ENCODE results near the gene JCAD. TPM values are rescaled to one million over a fixed set of nuclear protein-coding genes. Genes with fewer than 3 reads are reported as not detected.
"Not testable (repeated sequence)": the region's sequence is repeated elsewhere in the genome, so short reads cannot be mapped to it uniquely, and the experiment has no call there.

Gene JCAD
- total RNA-seq, 1 experiment from 2014 or later: 20.9 TPM

DNA sequence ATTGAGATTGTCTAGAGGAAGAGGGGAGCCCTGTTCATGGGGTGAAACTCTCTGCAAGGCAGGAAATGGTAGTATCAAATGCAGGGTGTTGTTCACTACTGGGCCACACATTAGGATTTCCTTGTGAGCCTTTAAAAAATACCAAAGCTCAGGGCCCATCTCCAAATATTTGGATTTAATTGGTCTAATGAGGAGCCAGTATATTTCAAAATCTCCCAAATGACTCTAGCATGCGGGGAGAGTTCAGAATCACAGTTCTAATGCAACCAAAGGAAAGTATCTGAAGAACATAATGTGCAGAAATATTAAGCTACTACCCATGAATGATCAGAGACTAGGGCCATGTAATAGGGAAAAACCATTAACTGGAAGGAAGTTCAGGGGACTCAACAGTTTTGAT is 27.3 kb downstream of the JCAD start:
- DNase-seq (ENCODE audit: low read depth): no peak
- in situ Hi-C loops (cut with HindIII; ENCODE audit: low pct_unique_long_range_greater_than_20kb, low sequenced_read_pairs): no loop called here

- DNase-seq (ENCODE audit: low read depth): no peak
- in situ Hi-C loops (cut with HindIII; ENCODE audit: low pct_unique_long_range_greater_than_20kb, low sequenced_read_pairs): no loop called here
Measured at GRCh38 chr10:30029872-30030256, 29.5 kb downstream of the JCAD start.

DNA sequence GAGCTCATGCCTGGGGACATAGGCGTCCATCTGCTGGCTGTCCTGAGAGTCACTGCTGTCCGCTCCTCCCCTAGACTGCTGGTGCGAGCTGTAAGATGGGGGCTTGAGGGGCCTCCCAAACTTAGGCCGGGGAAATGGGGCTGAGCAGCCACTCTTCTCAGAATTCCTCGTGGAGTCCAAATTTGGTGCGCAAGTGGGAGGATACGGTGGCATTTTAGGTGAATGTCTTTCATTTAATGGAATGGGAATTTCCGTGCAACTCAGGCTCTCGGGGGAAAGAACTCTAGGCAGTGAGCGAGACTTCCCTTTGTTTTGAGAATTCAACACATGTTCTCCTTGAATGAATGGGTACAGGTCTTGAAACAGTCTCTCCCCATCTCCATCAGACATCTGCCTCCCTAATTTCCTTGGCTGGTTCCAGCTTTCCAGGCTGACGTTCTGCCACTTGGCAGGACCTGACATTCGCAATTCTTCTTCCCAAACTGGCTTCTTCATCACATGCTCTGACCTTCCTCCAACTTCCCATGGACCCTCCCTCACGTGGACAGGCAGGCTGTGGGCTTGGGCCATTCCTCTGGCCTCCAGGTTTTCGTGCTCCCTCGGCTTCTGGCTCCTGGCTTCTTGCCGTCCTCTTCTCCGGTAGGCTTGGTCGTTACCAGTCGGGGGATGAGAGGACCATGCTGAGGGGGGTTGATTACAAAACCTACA is 30.1 kb downstream of the JCAD start:
- DNase-seq (ENCODE audit: low read depth): no peak
- in situ Hi-C loops (cut with HindIII; ENCODE audit: low pct_unique_long_range_greater_than_20kb, low sequenced_read_pairs): no loop called here

DNA sequence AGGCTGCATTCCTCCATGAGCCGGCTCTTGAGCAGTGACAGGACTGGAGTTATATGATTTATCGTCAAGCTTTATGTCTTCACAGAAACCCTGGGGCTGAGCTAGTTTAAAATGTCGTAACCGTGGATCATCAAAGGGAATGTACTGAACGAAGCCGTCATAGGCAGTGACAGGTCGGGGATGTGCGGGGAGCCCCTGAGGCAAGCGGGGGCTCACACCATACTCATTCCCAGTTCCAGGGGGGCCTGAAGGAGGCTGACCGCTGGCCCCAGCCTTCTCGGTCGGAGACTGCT is 30.7 kb downstream of the JCAD start:
- in situ Hi-C loops (cut with HindIII; ENCODE audit: low pct_unique_long_range_greater_than_20kb, low sequenced_read_pairs): no loop called here
- no peak for DNase-seq (ENCODE audit: low read depth)

DNA sequence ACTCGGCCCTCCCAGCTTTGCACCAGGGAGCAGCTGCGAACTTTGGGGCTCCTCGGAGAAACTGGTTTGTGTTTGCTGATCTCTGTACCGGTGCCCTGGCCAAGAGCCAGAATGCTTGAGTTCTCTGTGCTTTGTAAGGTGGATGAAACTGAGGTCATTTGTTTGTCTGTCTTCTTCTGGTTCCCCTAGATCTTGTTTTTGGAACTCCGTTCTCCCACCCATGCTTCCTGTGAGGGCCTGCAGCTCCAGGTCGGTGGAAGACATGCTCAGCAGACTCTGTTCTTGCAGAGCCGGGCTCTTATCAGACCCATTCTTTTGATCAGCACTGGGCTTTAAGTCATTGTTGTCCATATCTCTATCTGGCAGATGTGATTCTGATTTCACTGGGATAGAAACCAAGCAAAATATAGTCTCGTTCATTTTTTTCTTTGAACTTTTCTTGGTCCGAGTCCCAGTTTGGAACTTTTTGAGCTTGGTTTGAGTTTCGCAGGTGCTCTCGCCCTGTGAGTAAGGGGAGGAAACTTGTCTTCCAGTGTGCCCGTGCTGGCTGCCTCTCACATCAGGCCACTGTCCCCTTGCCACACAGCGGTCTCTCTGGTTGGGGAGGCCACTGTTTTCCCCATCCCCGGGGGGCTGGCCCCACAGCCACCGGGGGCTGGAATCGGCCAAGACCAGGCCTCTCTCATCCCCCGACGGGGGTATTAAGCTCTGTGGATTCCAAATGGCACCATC is 31.2 kb downstream of the JCAD start:
- no peak for DNase-seq (ENCODE audit: low read depth)
- in situ Hi-C loops (cut with HindIII; ENCODE audit: low pct_unique_long_range_greater_than_20kb, low sequenced_read_pairs): no loop called here

- no peak for DNase-seq (ENCODE audit: low read depth)
- in situ Hi-C loops (cut with HindIII; ENCODE audit: low pct_unique_long_range_greater_than_20kb, low sequenced_read_pairs): no loop called here
Measured at GRCh38 chr10:30027057-30028005, 32.1 kb downstream of the JCAD start.

GRCh38 chr10:30026578-30026977 is 32.8 kb downstream of the JCAD start:
- in situ Hi-C loops (cut with HindIII; ENCODE audit: low pct_unique_long_range_greater_than_20kb, low sequenced_read_pairs): no loop called here
- no peak for DNase-seq (ENCODE audit: low read depth)

GRCh38 chr10:30026080-30026479 is 33.3 kb downstream of the JCAD start:
- no peak for DNase-seq (ENCODE audit: low read depth)
- in situ Hi-C loops (cut with HindIII; ENCODE audit: low pct_unique_long_range_greater_than_20kb, low sequenced_read_pairs): no loop called here

DNA sequence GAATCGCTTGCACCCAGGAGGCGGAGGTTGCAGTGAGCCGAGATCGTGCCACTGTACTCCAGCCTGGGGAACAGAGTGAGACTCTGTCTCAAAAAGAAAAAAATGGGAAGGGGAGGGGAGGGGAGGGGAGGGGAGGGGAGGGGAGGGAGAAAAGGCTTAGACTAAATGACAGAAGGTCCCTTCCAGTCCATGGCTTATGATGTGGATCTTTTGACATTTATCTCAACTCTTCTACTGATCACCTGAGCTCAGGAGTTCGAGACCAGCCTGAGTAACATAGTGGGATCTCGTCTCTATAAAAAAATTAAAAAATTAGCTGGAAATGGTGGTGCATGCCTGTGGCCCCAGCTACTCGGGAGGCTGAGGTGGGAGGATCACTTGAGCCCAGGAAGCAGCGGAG is 34.0 kb downstream of the JCAD start:
- in situ Hi-C loops (cut with HindIII; ENCODE audit: low pct_unique_long_range_greater_than_20kb, low sequenced_read_pairs): not testable (repeated sequence)

GRCh38 chr10:30022590-30022989 is 36.8 kb downstream of the JCAD start:
- in situ Hi-C loops (cut with HindIII; ENCODE audit: low pct_unique_long_range_greater_than_20kb, low sequenced_read_pairs): no loop called here

More for the DNA sequence above, 34.0 kb downstream of the JCAD start:
- DNase-seq (ENCODE audit: low read depth): not testable (repeated sequence)

DNA sequence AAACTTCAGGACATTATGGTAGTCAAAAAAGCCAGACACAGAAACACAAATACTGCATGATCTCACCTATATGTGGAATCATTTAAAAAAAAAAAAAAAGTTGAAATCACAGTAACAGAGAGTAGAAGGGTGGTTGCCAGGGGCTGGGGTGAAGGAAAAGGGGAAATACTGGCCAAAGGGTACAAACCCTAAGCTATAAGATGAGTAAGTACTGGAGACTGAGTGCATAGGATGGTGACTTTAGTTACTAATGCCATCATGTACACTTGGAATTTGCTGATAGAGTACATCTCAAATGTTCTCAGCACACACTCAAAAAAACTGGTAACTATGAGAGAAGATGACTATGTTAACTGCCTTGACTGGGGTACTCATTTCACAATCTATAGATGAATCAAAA is 39.9 kb downstream of the JCAD start:
- DNase-seq (ENCODE audit: low read depth): no peak
- in situ Hi-C loops (cut with HindIII; ENCODE audit: low pct_unique_long_range_greater_than_20kb, low sequenced_read_pairs): no loop called here

More at GRCh38 chr10:30022590-30022989, 36.8 kb downstream of the JCAD start:
- no peak for DNase-seq (ENCODE audit: low read depth)

- no peak for DNase-seq (ENCODE audit: low read depth)
- in situ Hi-C loops (cut with HindIII; ENCODE audit: low pct_unique_long_range_greater_than_20kb, low sequenced_read_pairs): no loop called here
Measured at GRCh38 chr10:30018496-30018895, 40.9 kb downstream of the JCAD start.

GRCh38 chr10:30017966-30018365 is 41.4 kb downstream of the JCAD start:
- in situ Hi-C loops (cut with HindIII; ENCODE audit: low pct_unique_long_range_greater_than_20kb, low sequenced_read_pairs): no loop called here
- DNase-seq (ENCODE audit: low read depth): no peak

DNA sequence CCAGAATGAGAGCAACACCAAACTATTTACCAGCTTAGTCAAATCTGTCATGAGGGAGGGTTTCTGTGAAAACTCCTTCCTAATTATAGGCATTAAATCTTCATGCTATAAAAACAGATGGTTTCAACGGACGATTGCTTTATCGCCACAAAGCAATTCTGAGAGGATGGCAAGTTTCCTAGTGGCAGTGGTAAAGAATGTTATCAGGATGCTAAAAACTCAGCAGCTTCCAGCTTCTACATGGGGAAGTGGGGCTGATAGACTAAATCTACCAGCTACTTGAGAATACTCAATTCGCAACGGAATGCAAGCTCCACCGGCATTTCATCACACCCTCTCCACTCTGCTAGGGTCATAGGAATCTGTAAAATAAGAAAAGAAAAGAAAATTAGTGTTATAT is 41.8 kb downstream of the JCAD start:
- in situ Hi-C loops (cut with HindIII; ENCODE audit: low pct_unique_long_range_greater_than_20kb, low sequenced_read_pairs): no loop called here
- DNase-seq (ENCODE audit: low read depth): no peak

DNA sequence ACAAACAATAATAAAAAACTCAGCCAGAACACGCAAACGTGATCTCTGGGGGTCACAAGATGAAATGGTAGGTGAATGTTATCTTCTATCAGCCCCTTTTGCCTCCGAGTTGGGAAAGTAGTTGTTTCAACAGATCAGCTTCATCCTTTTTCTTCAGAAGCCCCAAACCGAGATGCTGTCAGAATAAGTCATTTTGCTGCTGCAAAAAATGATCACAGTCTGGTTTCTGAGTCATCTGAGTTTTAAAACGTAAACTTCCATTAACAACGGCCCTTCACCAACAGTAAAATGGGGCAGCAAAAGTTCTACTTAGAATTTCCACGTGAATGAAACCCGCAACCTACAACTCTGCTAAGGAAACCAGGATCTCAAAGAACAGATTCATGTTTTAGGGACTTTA is 44.9 kb downstream of the JCAD start:
- in situ Hi-C loops (cut with HindIII; ENCODE audit: low pct_unique_long_range_greater_than_20kb, low sequenced_read_pairs): no loop called here
- DNase-seq (ENCODE audit: low read depth): no peak

- in situ Hi-C loops (cut with HindIII; ENCODE audit: low pct_unique_long_range_greater_than_20kb, low sequenced_read_pairs): no loop called here
- no peak for DNase-seq (ENCODE audit: low read depth)
Measured at GRCh38 chr10:30013757-30014156, 45.6 kb downstream of the JCAD start.

DNA sequence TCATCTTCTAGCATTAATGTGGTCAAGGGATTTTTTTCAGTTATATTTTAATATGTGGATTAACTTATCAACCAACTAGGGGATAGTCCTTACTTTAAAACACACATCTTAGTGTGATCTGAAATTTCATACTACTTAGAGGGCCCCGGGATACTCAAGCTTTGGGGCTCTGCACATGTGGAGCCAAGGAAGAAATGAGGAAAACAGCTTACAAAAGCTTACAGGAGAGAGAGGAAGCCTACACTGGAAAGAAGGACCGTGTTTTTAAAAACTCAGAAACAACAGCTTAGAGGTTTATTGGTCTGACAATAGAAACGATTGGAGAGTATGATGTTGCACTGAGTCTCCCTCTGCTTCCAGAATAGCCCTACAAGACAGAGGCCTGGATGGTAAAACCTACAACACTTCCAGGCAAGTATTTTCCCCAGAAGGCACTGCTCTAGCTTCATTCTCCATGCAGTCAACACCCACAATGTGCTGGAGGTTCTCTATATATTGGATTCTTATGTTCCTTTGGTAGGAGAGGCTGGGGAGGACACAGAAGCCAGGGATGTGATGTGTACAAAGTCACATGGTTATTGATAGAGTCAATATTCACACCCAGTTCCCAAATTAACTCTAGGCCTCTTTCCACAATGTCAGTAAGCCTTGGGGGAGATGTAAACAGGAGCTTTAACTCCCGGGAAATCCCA is 47.3 kb downstream of the JCAD start:
- no peak for DNase-seq (ENCODE audit: low read depth)
- in situ Hi-C loops (cut with HindIII; ENCODE audit: low pct_unique_long_range_greater_than_20kb, low sequenced_read_pairs): no loop called here

DNA sequence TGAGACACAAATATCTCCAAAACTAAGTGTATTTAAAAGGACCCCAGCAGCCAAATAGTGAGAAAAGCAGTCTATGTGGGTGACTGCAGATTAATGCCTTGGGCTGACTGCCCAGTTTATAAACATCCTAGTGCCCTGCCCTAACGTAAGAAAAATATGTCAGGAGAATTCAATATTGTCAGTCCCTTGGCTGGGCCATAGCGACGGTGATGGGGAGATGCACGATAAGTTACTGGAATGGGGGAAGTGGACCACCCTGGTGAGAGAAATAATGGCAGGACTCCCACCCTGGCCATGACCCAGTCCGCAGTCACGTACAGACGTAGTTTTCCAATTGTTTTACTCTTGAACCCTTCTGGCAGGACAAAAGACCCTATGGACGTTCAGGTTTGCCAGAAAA is 48.0 kb downstream of the JCAD start:
- DNase-seq (ENCODE audit: low read depth): no peak
- in situ Hi-C loops (cut with HindIII; ENCODE audit: low pct_unique_long_range_greater_than_20kb, low sequenced_read_pairs): no loop called here

- no peak for DNase-seq (ENCODE audit: low read depth)
- in situ Hi-C loops (cut with HindIII; ENCODE audit: low pct_unique_long_range_greater_than_20kb, low sequenced_read_pairs): no loop called here
Measured at GRCh38 chr10:30007406-30007805, 52.0 kb downstream of the JCAD start.

Measured in Caki2 (cell line).